ENCODE measurements around the gene ATXN7L1.

DNA sequence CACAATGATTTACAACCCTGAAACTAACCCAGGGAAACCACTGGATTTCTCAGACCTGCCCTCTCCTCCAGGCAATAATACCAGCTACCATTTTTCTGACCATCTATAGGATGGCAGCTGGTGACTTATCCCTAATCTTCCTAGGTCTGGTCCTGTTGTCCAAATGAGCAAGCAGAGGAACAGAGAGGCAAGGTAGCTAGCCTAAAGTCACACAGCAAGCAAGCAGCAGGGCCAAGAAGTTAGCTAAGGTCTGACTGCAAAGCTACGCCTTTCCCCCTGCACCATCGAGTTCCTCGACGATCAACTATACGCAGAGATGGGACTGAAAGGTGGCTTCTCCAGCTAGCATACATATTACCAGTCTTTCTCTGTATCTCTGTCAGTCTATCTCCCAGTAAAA lies 25.3 kb downstream of the ATXN7L1 start:
- TF ChIP-seq, protein P1, sequence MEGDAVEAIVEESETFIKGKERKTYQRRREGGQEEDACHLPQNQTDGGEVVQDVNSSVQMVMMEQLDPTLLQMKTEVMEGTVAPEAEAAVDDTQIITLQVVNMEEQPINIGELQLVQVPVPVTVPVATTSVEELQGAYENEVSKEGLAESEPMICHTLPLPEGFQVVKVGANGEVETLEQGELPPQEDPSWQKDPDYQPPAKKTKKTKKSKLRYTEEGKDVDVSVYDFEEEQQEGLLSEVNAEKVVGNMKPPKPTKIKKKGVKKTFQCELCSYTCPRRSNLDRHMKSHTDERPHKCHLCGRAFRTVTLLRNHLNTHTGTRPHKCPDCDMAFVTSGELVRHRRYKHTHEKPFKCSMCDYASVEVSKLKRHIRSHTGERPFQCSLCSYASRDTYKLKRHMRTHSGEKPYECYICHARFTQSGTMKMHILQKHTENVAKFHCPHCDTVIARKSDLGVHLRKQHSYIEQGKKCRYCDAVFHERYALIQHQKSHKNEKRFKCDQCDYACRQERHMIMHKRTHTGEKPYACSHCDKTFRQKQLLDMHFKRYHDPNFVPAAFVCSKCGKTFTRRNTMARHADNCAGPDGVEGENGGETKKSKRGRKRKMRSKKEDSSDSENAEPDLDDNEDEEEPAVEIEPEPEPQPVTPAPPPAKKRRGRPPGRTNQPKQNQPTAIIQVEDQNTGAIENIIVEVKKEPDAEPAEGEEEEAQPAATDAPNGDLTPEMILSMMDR (tag by site-specific recombination; IDR thresholded peaks at IDR 0.05) = no peak
- no peak for TF ChIP-seq ZNF274 (IDR thresholded peaks at IDR 0.05; ENCODE audit: low read length)
- TF ChIP-seq ZNF274 (tag by site-specific recombination; IDR thresholded peaks at IDR 0.05; ENCODE audit: borderline replicate concordance) = no peak
- no peak for TF ChIP-seq KLF7 (tag by site-specific recombination; IDR thresholded peaks at IDR 0.05; ENCODE audit: borderline replicate concordance)

All from HEK293 (cell line).